ENCODE measurements around the gene ENTPD6. TPM values are rescaled to one million over a fixed set of nuclear protein-coding genes. Genes with fewer than 3 reads are reported as not detected.

Gene ENTPD6
- polyA plus RNA-seq, 1 donor from 2014 or later: 143 TPM

DNA sequence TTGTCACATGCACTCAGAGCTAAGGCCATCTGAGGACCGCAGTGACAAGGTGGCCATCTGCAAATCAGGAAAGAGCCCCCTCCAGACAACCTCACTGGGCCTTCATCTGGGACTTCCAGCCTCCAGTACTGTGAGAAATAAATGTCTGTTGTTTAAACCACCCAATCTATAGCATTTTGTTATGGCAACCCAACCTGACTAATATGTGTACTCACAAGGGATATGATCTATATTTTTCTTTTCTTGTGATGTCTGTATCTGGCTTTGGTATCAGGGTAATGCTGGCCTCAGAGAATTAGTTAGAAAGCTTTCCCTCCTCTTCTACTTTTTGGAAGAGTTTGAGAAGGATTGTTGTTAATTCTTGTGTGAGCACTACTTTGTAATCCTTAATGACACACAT, 37.5 kb upstream of the ENTPD6 start:
- Histone ChIP-seq H4K20me1 (ENCODE audit: insufficient read depth) (no peaks in the 10 kb centered on the region), H3K79me2 (replicated peaks; ENCODE audit: insufficient read depth, low read length) (no peaks in the 10 kb centered on the region), H3K4me2 (ENCODE audit: low read length) (no peak overlapping the region), H2AFZ (ENCODE audit: low read depth, low read length) (no peak overlapping the region), H3F3A (ENCODE audit: insufficient read depth, low read length, poor library complexity, severe bottlenecking) (no peaks in the 10 kb centered on the region), H3K36me3 (ENCODE audit: insufficient read depth, low read length) (no peaks in the 10 kb centered on the region), H3K4me3 (ENCODE audit: low read length) (no peak overlapping the region), H3K9me2 (ENCODE audit: insufficient read depth, low read length) (no peaks in the 10 kb centered on the region), H3K27ac (ENCODE audit: low read length) (no peak overlapping the region), H3K27me3 (ENCODE audit: insufficient read depth, low read depth, low read length) (no peaks in the 10 kb centered on the region), H3K9ac (ENCODE audit: low read length) (no peak overlapping the region), H3K9me3 (ENCODE audit: low read length) (no peaks in the 10 kb centered on the region)
- TF ChIP-seq EP300 (conservative IDR thresholded peaks at IDR 0.05; ENCODE audit: poor library complexity, severe bottlenecking) (no peak), MXI1 (conservative IDR thresholded peaks at IDR 0.05; ENCODE audit: poor library complexity, severe bottlenecking) (no peak), RAD21 (conservative IDR thresholded peaks at IDR 0.05) (no peak), TAF1 (IDR thresholded peaks at IDR 0.05; ENCODE audit: low read depth) (no peak), SMC3 (conservative IDR thresholded peaks at IDR 0.05; ENCODE audit: poor library complexity) (no peak), POLR2AphosphoS5 (IDR thresholded peaks at IDR 0.05) (no peak), EZH2 (IDR thresholded peaks at IDR 0.05; ENCODE audit: borderline replicate concordance, insufficient read depth, low read length, poor library complexity, severe bottlenecking) (no peak)
- TF ChIP-seq, protein P1, sequence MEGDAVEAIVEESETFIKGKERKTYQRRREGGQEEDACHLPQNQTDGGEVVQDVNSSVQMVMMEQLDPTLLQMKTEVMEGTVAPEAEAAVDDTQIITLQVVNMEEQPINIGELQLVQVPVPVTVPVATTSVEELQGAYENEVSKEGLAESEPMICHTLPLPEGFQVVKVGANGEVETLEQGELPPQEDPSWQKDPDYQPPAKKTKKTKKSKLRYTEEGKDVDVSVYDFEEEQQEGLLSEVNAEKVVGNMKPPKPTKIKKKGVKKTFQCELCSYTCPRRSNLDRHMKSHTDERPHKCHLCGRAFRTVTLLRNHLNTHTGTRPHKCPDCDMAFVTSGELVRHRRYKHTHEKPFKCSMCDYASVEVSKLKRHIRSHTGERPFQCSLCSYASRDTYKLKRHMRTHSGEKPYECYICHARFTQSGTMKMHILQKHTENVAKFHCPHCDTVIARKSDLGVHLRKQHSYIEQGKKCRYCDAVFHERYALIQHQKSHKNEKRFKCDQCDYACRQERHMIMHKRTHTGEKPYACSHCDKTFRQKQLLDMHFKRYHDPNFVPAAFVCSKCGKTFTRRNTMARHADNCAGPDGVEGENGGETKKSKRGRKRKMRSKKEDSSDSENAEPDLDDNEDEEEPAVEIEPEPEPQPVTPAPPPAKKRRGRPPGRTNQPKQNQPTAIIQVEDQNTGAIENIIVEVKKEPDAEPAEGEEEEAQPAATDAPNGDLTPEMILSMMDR (IDR thresholded peaks at IDR 0.05; ENCODE audit: poor library complexity, severe bottlenecking): no peak
- TF ChIP-seq, protein P2, sequence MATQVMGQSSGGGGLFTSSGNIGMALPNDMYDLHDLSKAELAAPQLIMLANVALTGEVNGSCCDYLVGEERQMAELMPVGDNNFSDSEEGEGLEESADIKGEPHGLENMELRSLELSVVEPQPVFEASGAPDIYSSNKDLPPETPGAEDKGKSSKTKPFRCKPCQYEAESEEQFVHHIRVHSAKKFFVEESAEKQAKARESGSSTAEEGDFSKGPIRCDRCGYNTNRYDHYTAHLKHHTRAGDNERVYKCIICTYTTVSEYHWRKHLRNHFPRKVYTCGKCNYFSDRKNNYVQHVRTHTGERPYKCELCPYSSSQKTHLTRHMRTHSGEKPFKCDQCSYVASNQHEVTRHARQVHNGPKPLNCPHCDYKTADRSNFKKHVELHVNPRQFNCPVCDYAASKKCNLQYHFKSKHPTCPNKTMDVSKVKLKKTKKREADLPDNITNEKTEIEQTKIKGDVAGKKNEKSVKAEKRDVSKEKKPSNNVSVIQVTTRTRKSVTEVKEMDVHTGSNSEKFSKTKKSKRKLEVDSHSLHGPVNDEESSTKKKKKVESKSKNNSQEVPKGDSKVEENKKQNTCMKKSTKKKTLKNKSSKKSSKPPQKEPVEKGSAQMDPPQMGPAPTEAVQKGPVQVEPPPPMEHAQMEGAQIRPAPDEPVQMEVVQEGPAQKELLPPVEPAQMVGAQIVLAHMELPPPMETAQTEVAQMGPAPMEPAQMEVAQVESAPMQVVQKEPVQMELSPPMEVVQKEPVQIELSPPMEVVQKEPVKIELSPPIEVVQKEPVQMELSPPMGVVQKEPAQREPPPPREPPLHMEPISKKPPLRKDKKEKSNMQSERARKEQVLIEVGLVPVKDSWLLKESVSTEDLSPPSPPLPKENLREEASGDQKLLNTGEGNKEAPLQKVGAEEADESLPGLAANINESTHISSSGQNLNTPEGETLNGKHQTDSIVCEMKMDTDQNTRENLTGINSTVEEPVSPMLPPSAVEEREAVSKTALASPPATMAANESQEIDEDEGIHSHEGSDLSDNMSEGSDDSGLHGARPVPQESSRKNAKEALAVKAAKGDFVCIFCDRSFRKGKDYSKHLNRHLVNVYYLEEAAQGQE (IDR thresholded peaks at IDR 0.05; ENCODE audit: borderline replicate concordance): no peak

DNA sequence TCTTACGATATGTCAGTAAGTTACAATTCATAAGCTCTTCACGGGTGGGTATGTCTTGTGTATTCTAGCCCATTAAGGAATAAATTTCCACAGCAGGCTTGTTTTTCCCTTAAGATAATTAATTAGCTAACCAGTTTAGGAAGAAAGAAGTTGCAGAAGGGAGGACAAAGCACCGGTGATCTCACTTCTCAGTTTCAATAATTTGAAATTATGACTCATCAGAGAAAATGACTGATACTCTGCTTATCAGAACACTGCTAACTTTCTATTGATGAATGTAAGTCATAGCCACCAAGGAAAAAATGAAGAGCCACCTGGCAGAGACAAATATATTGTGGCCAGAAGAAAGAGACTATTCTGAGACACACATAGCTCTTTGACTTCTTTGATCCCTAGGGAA, 35.0 kb upstream of the ENTPD6 start:
- no peaks in the 10 kb centered on the region for H3K79me2 ChIP-seq (replicated peaks; ENCODE audit: insufficient read depth, low read length)
- H3F3A ChIP-seq (ENCODE audit: insufficient read depth, low read length, poor library complexity, severe bottlenecking): no peaks in the 10 kb centered on the region
- H2AFZ ChIP-seq (ENCODE audit: low read depth, low read length): no peak overlapping the region
- H4K20me1 ChIP-seq (ENCODE audit: insufficient read depth): no peaks in the 10 kb centered on the region
- H3K4me3 ChIP-seq (ENCODE audit: low read length): no peak overlapping the region
- H3K9me3 ChIP-seq (ENCODE audit: low read length): no peaks in the 10 kb centered on the region
- no peaks in the 10 kb centered on the region for H3K36me3 ChIP-seq (ENCODE audit: insufficient read depth, low read length)
- no peak overlapping the region for H3K27ac ChIP-seq (ENCODE audit: low read length)
- H3K9me2 ChIP-seq (ENCODE audit: insufficient read depth, low read length): no peaks in the 10 kb centered on the region
- H3K4me2 ChIP-seq (ENCODE audit: low read length): no peak overlapping the region
- H3K27me3 ChIP-seq (ENCODE audit: insufficient read depth, low read depth, low read length): no peaks in the 10 kb centered on the region
- TF ChIP-seq MXI1 (conservative IDR thresholded peaks at IDR 0.05; ENCODE audit: poor library complexity, severe bottlenecking): no peak
- no peak for TF ChIP-seq SMC3 (conservative IDR thresholded peaks at IDR 0.05; ENCODE audit: poor library complexity)
- no peak for TF ChIP-seq RAD21 (conservative IDR thresholded peaks at IDR 0.05)
- TF ChIP-seq EP300 (conservative IDR thresholded peaks at IDR 0.05; ENCODE audit: poor library complexity, severe bottlenecking): no peak
- TF ChIP-seq TAF1 (IDR thresholded peaks at IDR 0.05; ENCODE audit: low read depth): no peak
- no peak for TF ChIP-seq POLR2AphosphoS5 (IDR thresholded peaks at IDR 0.05)
- no peak for TF ChIP-seq EZH2 (IDR thresholded peaks at IDR 0.05; ENCODE audit: borderline replicate concordance, insufficient read depth, low read length, poor library complexity, severe bottlenecking)
- TF ChIP-seq, protein P1 (IDR thresholded peaks at IDR 0.05; ENCODE audit: poor library complexity, severe bottlenecking): no peak
- TF ChIP-seq, protein P2 (IDR thresholded peaks at IDR 0.05; ENCODE audit: borderline replicate concordance): no peak
- H3K9ac ChIP-seq (ENCODE audit: low read length): no peak overlapping the region
